HepG2 (cell line): Measurements from ENCODE around the gene TFPI. TPM values are rescaled to one million over a fixed set of nuclear protein-coding genes. Genes with fewer than 3 reads are reported as not detected.

ENCODE experiments used
- ATF4 ChIP-seq, 2 experiments: fragments of 450-650 bp in 1 of 2; sonication (generic) in 1 of 2; formaldehyde crosslinking; IDR thresholded peaks; 2 replicates each; pipeline versions ENCODE4 v1.5.0 to v1.8.0; 2020 to 2022; ENCODE audit warnings: mild to moderate bottlenecking in 1 of 2, missing genetic modification reagents in 1 of 2
- CHD2 ChIP-seq: IDR thresholded peaks from 2 replicates; pipeline ENCODE4 v1.6.1; 2011; ENCODE audit warnings: low read depth, low read length, improper control_type of control experiment
- CREB1 ChIP-seq, 2 experiments: fragments of 450-650 bp in 1 of 2; IDR thresholded peaks; 2 replicates each; pipeline ENCODE4 v1.6.1; 2016 to 2017; ENCODE audit warnings: control low read depth in 1 of 2, mild to moderate bottlenecking in 1 of 2, missing compliant biosample characterization in 1 of 2, missing genetic modification characterization in 1 of 2
- ELF1 ChIP-seq: sonication (generic); formaldehyde crosslinking; IDR thresholded peaks from 2 replicates; pipeline ENCODE4 v1.4.0; 2020; ENCODE audit warnings: missing genetic modification reagents
- GABPA ChIP-seq, 2 experiments: IDR thresholded peaks; 2 replicates each; pipeline ENCODE4 v1.6.1; 2011 to 2016; ENCODE audit warnings: low read depth in 2 of 2, low read length in 1 of 2, missing biosample characterization in 1 of 2, missing genetic modification characterization in 1 of 2
- SSRP1 ChIP-seq: IDR thresholded peaks from 2 replicates; pipeline ENCODE4 v1.6.1; 2016; ENCODE audit warnings: control low read depth
- polyA plus RNA-seq, 8 experiments: library from polyadenylated mRNA; depleted of rRNA in 3 of 8; stranded (reverse) in 7 of 8; unstranded in 1 of 8; fragments of >200 nt; fragmentation: Illumina TruSeq in 4 of 8; extraction: Trizol in 4 of 8; gene quantifications; 2 replicates each; pipeline versions ENCODE4 v1.2.1 to v1.2.3, GENCODE V29; 2011 to 2016; ENCODE audit warnings: low read depth in 4 of 8, missing spikeins in 1 of 8, mixed read lengths in 1 of 8; ENCODE audit not compliant: insufficient read depth in 1 of 8
- total RNA-seq, 5 experiments: library from RNA; depleted of rRNA; stranded (reverse); fragments of >200 nt; fragmentation: Illumina TruSeq; extraction: Trizol; gene quantifications; 2 replicates each; pipeline ENCODE4 v1.2.3, GENCODE V29; 2016; ENCODE audit warnings: low read depth in 1 of 5
- TF ChIP-seq, protein P1 (sequence below): sonication (generic); formaldehyde crosslinking; IDR thresholded peaks from 2 replicates; pipeline ENCODE4 v1.5.0; 2020; ENCODE audit warnings: mild to moderate bottlenecking, missing genetic modification reagents

Gene TFPI
- total and polyA plus RNA-seq, 2 of the 13 experiments (the other 11 are each of a cell fraction or from before 2014, with no cell fraction given) = 301 to 436 TPM

GRCh38 chr2:187586011-187586641, 31.9 kb upstream of the TFPI start (continued):
- TF ChIP-seq, protein P1, sequence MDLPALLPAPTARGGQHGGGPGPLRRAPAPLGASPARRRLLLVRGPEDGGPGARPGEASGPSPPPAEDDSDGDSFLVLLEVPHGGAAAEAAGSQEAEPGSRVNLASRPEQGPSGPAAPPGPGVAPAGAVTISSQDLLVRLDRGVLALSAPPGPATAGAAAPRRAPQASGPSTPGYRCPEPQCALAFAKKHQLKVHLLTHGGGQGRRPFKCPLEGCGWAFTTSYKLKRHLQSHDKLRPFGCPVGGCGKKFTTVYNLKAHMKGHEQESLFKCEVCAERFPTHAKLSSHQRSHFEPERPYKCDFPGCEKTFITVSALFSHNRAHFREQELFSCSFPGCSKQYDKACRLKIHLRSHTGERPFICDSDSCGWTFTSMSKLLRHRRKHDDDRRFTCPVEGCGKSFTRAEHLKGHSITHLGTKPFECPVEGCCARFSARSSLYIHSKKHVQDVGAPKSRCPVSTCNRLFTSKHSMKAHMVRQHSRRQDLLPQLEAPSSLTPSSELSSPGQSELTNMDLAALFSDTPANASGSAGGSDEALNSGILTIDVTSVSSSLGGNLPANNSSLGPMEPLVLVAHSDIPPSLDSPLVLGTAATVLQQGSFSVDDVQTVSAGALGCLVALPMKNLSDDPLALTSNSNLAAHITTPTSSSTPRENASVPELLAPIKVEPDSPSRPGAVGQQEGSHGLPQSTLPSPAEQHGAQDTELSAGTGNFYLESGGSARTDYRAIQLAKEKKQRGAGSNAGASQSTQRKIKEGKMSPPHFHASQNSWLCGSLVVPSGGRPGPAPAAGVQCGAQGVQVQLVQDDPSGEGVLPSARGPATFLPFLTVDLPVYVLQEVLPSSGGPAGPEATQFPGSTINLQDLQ (CRISPR knock-in tag) = no peak
- TF ChIP-seq CREB1 (IDR thresholded peaks at IDR 0.05) = no peak
- peak; percentile 22 for TF ChIP-seq CREB1 (CRISPR knock-in tag; IDR thresholded peaks at IDR 0.05)
- no peak for TF ChIP-seq SSRP1 (CRISPR knock-in tag)
- 0 out of 4 replicates have a peak, but pooled peaks of 1 of the 2 experiments have one; percentile 35 for TF ChIP-seq ATF4 (CRISPR knock-in tag; IDR thresholded peaks at IDR 0.05)
- TF ChIP-seq GABPA (IDR thresholded peaks at IDR 0.05; ENCODE audit: low read depth, low read length) = no peak
- peak; percentile 80 for TF ChIP-seq GABPA (CRISPR knock-in tag; IDR thresholded peaks at IDR 0.05; ENCODE audit: low read depth)
- TF ChIP-seq ELF1 (CRISPR knock-in tag) = no peak
- TF ChIP-seq CHD2 = no peak
- TF ChIP-seq, all 625 proteins: peak for 5
